Measurements from ENCODE around the gene ZFP28. TPM values are rescaled to one million over a fixed set of nuclear protein-coding genes. Genes with fewer than 3 reads are reported as not detected.

ZFP28 gene
- polyA plus RNA-seq, 1 donor from 2014 or later, result 45.1 TPM

DNA sequence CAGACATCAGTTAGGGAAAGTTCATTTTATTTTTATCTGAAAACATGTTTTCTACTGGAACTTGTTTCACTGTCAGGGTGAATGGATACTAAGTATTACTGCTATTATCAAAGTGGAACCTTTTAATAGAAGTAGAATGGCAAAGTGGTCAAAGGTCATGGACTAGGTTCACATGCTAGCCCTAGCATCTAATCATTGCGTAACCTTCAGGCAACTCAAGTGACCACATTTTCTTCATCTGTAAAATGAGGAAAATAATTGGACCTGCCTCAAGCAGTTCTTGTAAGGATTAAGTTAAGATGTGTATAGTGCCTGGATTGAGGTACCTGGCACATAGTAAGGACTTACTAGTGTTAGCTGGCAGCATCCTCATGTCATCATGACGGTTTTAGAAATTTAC lies 5.0 kb downstream of the ZFP28 start:
- Histone ChIP-seq H3K9me2 (ENCODE audit: insufficient read depth, low read length) (no peaks in the 10 kb centered on the region), H2AFZ (ENCODE audit: low read depth, low read length) (no peak overlapping the region), H3K27me3 (ENCODE audit: insufficient read depth, low read depth, low read length) (no peaks in the 10 kb centered on the region), H3K79me2 (replicated peaks; ENCODE audit: insufficient read depth, low read length) (peaks cover 39% of the 10 kb centered on the region), H3K9me3 (ENCODE audit: low read length) (peaks cover 25% of the 10 kb centered on the region), H3K27ac (ENCODE audit: low read length) (no peak overlapping the region), H3K4me3 (ENCODE audit: low read length) (no peak overlapping the region), H4K20me1 (ENCODE audit: insufficient read depth) (no peaks in the 10 kb centered on the region), H3K4me2 (ENCODE audit: low read length) (no peak overlapping the region), H3K9ac (ENCODE audit: low read length) (no peak overlapping the region), H3F3A (ENCODE audit: insufficient read depth, low read length, poor library complexity, severe bottlenecking) (no peaks in the 10 kb centered on the region), H3K36me3 (ENCODE audit: insufficient read depth, low read length) (peaks cover 68% of the 10 kb centered on the region)
- TF ChIP-seq EZH2 (IDR thresholded peaks at IDR 0.05; ENCODE audit: borderline replicate concordance, insufficient read depth, low read length, poor library complexity, severe bottlenecking) (no peak), POLR2AphosphoS5 (IDR thresholded peaks at IDR 0.05) (no peak), EP300 (conservative IDR thresholded peaks at IDR 0.05; ENCODE audit: poor library complexity, severe bottlenecking) (no peak), MXI1 (conservative IDR thresholded peaks at IDR 0.05; ENCODE audit: poor library complexity, severe bottlenecking) (no peak), TAF1 (IDR thresholded peaks at IDR 0.05; ENCODE audit: low read depth) (no peak), SMC3 (conservative IDR thresholded peaks at IDR 0.05; ENCODE audit: poor library complexity) (no peak), RAD21 (conservative IDR thresholded peaks at IDR 0.05) (no peak)
- TF ChIP-seq, protein P1, sequence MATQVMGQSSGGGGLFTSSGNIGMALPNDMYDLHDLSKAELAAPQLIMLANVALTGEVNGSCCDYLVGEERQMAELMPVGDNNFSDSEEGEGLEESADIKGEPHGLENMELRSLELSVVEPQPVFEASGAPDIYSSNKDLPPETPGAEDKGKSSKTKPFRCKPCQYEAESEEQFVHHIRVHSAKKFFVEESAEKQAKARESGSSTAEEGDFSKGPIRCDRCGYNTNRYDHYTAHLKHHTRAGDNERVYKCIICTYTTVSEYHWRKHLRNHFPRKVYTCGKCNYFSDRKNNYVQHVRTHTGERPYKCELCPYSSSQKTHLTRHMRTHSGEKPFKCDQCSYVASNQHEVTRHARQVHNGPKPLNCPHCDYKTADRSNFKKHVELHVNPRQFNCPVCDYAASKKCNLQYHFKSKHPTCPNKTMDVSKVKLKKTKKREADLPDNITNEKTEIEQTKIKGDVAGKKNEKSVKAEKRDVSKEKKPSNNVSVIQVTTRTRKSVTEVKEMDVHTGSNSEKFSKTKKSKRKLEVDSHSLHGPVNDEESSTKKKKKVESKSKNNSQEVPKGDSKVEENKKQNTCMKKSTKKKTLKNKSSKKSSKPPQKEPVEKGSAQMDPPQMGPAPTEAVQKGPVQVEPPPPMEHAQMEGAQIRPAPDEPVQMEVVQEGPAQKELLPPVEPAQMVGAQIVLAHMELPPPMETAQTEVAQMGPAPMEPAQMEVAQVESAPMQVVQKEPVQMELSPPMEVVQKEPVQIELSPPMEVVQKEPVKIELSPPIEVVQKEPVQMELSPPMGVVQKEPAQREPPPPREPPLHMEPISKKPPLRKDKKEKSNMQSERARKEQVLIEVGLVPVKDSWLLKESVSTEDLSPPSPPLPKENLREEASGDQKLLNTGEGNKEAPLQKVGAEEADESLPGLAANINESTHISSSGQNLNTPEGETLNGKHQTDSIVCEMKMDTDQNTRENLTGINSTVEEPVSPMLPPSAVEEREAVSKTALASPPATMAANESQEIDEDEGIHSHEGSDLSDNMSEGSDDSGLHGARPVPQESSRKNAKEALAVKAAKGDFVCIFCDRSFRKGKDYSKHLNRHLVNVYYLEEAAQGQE (IDR thresholded peaks at IDR 0.05; ENCODE audit: borderline replicate concordance), result no peak
- TF ChIP-seq, protein P2, sequence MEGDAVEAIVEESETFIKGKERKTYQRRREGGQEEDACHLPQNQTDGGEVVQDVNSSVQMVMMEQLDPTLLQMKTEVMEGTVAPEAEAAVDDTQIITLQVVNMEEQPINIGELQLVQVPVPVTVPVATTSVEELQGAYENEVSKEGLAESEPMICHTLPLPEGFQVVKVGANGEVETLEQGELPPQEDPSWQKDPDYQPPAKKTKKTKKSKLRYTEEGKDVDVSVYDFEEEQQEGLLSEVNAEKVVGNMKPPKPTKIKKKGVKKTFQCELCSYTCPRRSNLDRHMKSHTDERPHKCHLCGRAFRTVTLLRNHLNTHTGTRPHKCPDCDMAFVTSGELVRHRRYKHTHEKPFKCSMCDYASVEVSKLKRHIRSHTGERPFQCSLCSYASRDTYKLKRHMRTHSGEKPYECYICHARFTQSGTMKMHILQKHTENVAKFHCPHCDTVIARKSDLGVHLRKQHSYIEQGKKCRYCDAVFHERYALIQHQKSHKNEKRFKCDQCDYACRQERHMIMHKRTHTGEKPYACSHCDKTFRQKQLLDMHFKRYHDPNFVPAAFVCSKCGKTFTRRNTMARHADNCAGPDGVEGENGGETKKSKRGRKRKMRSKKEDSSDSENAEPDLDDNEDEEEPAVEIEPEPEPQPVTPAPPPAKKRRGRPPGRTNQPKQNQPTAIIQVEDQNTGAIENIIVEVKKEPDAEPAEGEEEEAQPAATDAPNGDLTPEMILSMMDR (IDR thresholded peaks at IDR 0.05; ENCODE audit: poor library complexity, severe bottlenecking), result no peak

DNA sequence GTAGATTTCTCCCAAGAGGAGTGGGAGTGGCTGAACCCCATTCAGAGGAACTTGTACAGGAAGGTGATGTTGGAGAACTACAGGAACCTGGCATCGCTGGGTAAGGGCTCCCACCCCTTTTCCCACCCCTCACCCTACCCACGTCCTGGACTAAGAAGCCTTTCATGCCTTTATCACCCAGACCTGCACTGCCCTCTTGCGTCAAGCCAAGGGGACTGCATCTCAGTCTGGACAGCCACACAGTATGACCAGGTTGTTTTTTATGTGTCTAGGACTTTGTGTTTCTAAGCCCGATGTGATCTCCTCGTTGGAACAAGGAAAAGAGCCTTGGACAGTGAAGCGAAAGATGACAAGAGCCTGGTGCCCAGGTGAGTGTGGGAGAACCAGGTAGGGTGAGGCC lies 8.8 kb downstream of the ZFP28 start:
- TF ChIP-seq, protein P2 (IDR thresholded peaks at IDR 0.05; ENCODE audit: poor library complexity, severe bottlenecking), result no peak
- no peak for TF ChIP-seq SMC3 (conservative IDR thresholded peaks at IDR 0.05; ENCODE audit: poor library complexity)
- TF ChIP-seq POLR2AphosphoS5 (IDR thresholded peaks at IDR 0.05), result no peak
- TF ChIP-seq TAF1 (IDR thresholded peaks at IDR 0.05; ENCODE audit: low read depth), result no peak
- TF ChIP-seq EZH2 (IDR thresholded peaks at IDR 0.05; ENCODE audit: borderline replicate concordance, insufficient read depth, low read length, poor library complexity, severe bottlenecking), result no peak
- TF ChIP-seq EP300 (conservative IDR thresholded peaks at IDR 0.05; ENCODE audit: poor library complexity, severe bottlenecking), result no peak
- TF ChIP-seq RAD21 (conservative IDR thresholded peaks at IDR 0.05), result no peak
- TF ChIP-seq, protein P1 (IDR thresholded peaks at IDR 0.05; ENCODE audit: borderline replicate concordance), result no peak
- TF ChIP-seq MXI1 (conservative IDR thresholded peaks at IDR 0.05; ENCODE audit: poor library complexity, severe bottlenecking), result no peak
- H3K4me3 ChIP-seq (ENCODE audit: low read length), result no peak overlapping the region
- H3K79me2 ChIP-seq (replicated peaks; ENCODE audit: insufficient read depth, low read length), result peaks cover 21% of the 10 kb centered on the region
- peaks cover 71% of the 10 kb centered on the region for H3K36me3 ChIP-seq (ENCODE audit: insufficient read depth, low read length)
- no peak overlapping the region for H2AFZ ChIP-seq (ENCODE audit: low read depth, low read length)
- no peaks in the 10 kb centered on the region for H3K9me2 ChIP-seq (ENCODE audit: insufficient read depth, low read length)
- H3K9ac ChIP-seq (ENCODE audit: low read length), result no peak overlapping the region
- no peak overlapping the region for H3K27ac ChIP-seq (ENCODE audit: low read length)
- H3K9me3 ChIP-seq (ENCODE audit: low read length), result peaks cover 23% of the 10 kb centered on the region
- no peaks in the 10 kb centered on the region for H3F3A ChIP-seq (ENCODE audit: insufficient read depth, low read length, poor library complexity, severe bottlenecking)
- no peaks in the 10 kb centered on the region for H4K20me1 ChIP-seq (ENCODE audit: insufficient read depth)
- H3K4me2 ChIP-seq (ENCODE audit: low read length), result no peak overlapping the region
- H3K27me3 ChIP-seq (ENCODE audit: insufficient read depth, low read depth, low read length), result no peaks in the 10 kb centered on the region

Data from neural cell (in vitro differentiated cells).